Breast epithelium (tissue), 4 donors: Measurements from ENCODE around the gene C1QTNF9. TPM values are rescaled to one million over a fixed set of nuclear protein-coding genes. Genes with fewer than 3 reads are reported as not detected.

ENCODE experiments used
- DNase-seq, 2 donors: peaks; one replicate each; pipeline ENCODE4 v3.0.0-alpha.2; 2019; ENCODE audit warnings: low spot score in 2 of 2
- H3K27ac ChIP-seq, 2 donors: fragments of 200-600 bp; sonication (generic) in 1 of 2; one replicate each; pipeline ENCODE4 v1.5.1; 2016 to 2019; ENCODE audit warnings: mild to moderate bottlenecking in 1 of 2
- H3K27me3 ChIP-seq, 2 donors: fragments of 200-600 bp; sonication (generic) in 1 of 2; one replicate each; pipeline versions ENCODE4 v1.5.1 to v1.6.0; 2017 to 2019; ENCODE audit warnings: control low read depth in 1 of 2, mild to moderate bottlenecking in 1 of 2
- H3K36me3 ChIP-seq: fragments of 200-600 bp; one replicate; pipeline ENCODE4 v1.5.1; 2019
- H3K4me1 ChIP-seq, 2 donors: fragments of 200-600 bp; sonication (generic); one replicate each; pipeline ENCODE4 v1.5.1; 2016 to 2019; ENCODE audit warnings: control low read depth in 1 of 2
- H3K4me3 ChIP-seq, 3 donors: fragments of 200-600 bp; sonication (generic); 1 replicate in 2 of 3; 2 replicates in 1 of 3; pipeline ENCODE4 v1.5.1; 2016 to 2019; ENCODE audit warnings: mild to moderate bottlenecking in 3 of 3, moderate library complexity in 2 of 3
- H3K9me3 ChIP-seq, 2 donors: fragments of 200-600 bp; sonication (generic) in 1 of 2; one replicate each; pipeline ENCODE4 v1.5.1; 2016 to 2019; ENCODE audit warnings: control low read depth in 1 of 2
- CTCF ChIP-seq, 3 donors: fragments of 450-650 bp; IDR thresholded peaks; one replicate each; pipeline ENCODE4 v1.5.1; 2016 to 2017; ENCODE audit warnings: antibody characterized with exemption in 3 of 3, mild to moderate bottlenecking in 3 of 3, moderate library complexity in 3 of 3
- POLR2A ChIP-seq: fragments of 450-650 bp; IDR thresholded peaks from one replicate; pipeline ENCODE4 v1.6.1; 2016; ENCODE audit warnings: antibody characterized with exemption, mild to moderate bottlenecking, moderate library complexity
- POLR2AphosphoS5 ChIP-seq, 3 donors: sonication (generic); formaldehyde crosslinking; IDR thresholded peaks; one replicate each; pipeline ENCODE4 v1.6.1; 2017; ENCODE audit warnings: antibody characterized with exemption in 3 of 3
- intact Hi-C: fragments of 100-400 bp; cut with DNase I; formaldehyde crosslinking; loops from one replicate; pipeline ENCODE4 v1.15.1; 2023; ENCODE audit warnings: low total_unique reads
- total RNA-seq, 3 donors: library from RNA; depleted of rRNA; stranded (reverse); fragments of >200 nt; gene quantifications; one replicate each; pipeline ENCODE4 v1.1.0, GENCODE V29; 2016

The C1QTNF9 gene
- total RNA-seq, 3 donors from 2014 or later: 0.15 to 0.64 TPM; not detected in 1

GRCh38 chr13:24272452-24273161 lies 36.8 kb upstream of the C1QTNF9 start:
- no peaks in the 10 kb centered on the region for H3K36me3 ChIP-seq
- peak overlapping the region; percentile 36 to 67 (median 41) for H3K4me3 ChIP-seq
- DNase-seq: no peak
- peaks cover 4 to 8% of the 10 kb centered on the region in 2 donors for H3K4me1 ChIP-seq
- TF ChIP-seq POLR2A: no peak
- no peak for TF ChIP-seq POLR2AphosphoS5 (IDR thresholded peaks at IDR 0.05)
- no peak for TF ChIP-seq CTCF (IDR thresholded peaks at IDR 0.05)
- H3K27ac ChIP-seq: peak overlapping the region; percentile 85 to 92
- H3K9me3 ChIP-seq: no peaks in the 10 kb centered on the region
- intact Hi-C loops: no loop called here
- H3K27me3 ChIP-seq: no peaks in the 10 kb centered on the region

- TF ChIP-seq POLR2AphosphoS5 (IDR thresholded peaks at IDR 0.05) (no peak), POLR2A (no peak), CTCF (IDR thresholded peaks at IDR 0.05) (no peak)
- Histone ChIP-seq H3K27me3 (no peaks in the 10 kb centered on the region), H3K9me3 (no peaks in the 10 kb centered on the region), H3K4me3 (no peak overlapping the region), H3K36me3 (no peaks in the 10 kb centered on the region), H3K4me1 (peaks cover 4 to 8% of the 10 kb centered on the region in 2 donors), H3K27ac (no peak overlapping the region)
- intact Hi-C loops: no loop called here
- no peak for DNase-seq
These were observed 35.5 kb upstream of the C1QTNF9 start for GRCh38 chr13:24273926-24274325.

GRCh38 chr13:24274452-24275021 lies 34.8 kb upstream of the C1QTNF9 start:
- no peak for DNase-seq
- no peaks in the 10 kb centered on the region for H3K36me3 ChIP-seq
- no peak for TF ChIP-seq POLR2A
- no peak for TF ChIP-seq POLR2AphosphoS5 (IDR thresholded peaks at IDR 0.05)
- no peak for TF ChIP-seq CTCF (IDR thresholded peaks at IDR 0.05)
- intact Hi-C loops: no loop called here
- no peaks in the 10 kb centered on the region for H3K9me3 ChIP-seq
- no peak overlapping the region for H3K4me3 ChIP-seq
- peaks cover 4 to 8% of the 10 kb centered on the region in 2 donors for H3K4me1 ChIP-seq
- H3K27me3 ChIP-seq: no peaks in the 10 kb centered on the region
- no peak overlapping the region for H3K27ac ChIP-seq

- Histone ChIP-seq H3K36me3 (no peaks in the 10 kb centered on the region), H3K9me3 (no peaks in the 10 kb centered on the region), H3K27ac (no peak overlapping the region), H3K27me3 (no peaks in the 10 kb centered on the region), H3K4me1 (peaks cover 4 to 8% of the 10 kb centered on the region in 2 donors), H3K4me3 (no peak overlapping the region)
- TF ChIP-seq POLR2AphosphoS5 (IDR thresholded peaks at IDR 0.05) (no peak), POLR2A (no peak), CTCF (IDR thresholded peaks at IDR 0.05) (no peak)
- DNase-seq: no peak
- intact Hi-C loops: no loop called here
These were observed 34.3 kb upstream of the C1QTNF9 start for GRCh38 chr13:24275041-24275440.

- TF ChIP-seq POLR2AphosphoS5 (IDR thresholded peaks at IDR 0.05): no peak
- no peak for TF ChIP-seq CTCF (IDR thresholded peaks at IDR 0.05)
- no peak for TF ChIP-seq POLR2A
- H3K4me1 ChIP-seq: peaks cover 0 to 4% of the 10 kb centered on the region in 2 donors
- no peak for DNase-seq
- intact Hi-C loops: no loop called here
- no peaks in the 10 kb centered on the region for H3K27me3 ChIP-seq
- H3K4me3 ChIP-seq: no peak overlapping the region
- H3K9me3 ChIP-seq: no peaks in the 10 kb centered on the region
- H3K36me3 ChIP-seq: no peaks in the 10 kb centered on the region
- no peak overlapping the region for H3K27ac ChIP-seq
These were observed 33.1 kb upstream of the C1QTNF9 start for GRCh38 chr13:24276306-24276705.
